GM12865 (cell line): Measurements from ENCODE around the gene TEPSIN.

Source experiments
- DNase-seq: peaks from one replicate; pipeline ENCODE4 v3.0.0; 2010; ENCODE audit warnings: low read depth
- H3K4me3 ChIP-seq: 2 replicates; pipeline ENCODE4 v1.5.1; 2011; ENCODE audit warnings: mild to moderate bottlenecking, low read depth, low read length, control low read depth
- TF ChIP-seq, protein P1 (sequence below): IDR thresholded peaks from 2 replicates; pipeline ENCODE4 v1.5.1; 2011; ENCODE audit warnings: low read length, control low read depth, low read depth, inconsistent platforms; ENCODE audit not compliant: insufficient read depth; ENCODE audit errors: missing control alignments

TEPSIN gene

GRCh38 chr17:81179861-81180260, 59.0 kb downstream of the TEPSIN start:
- TF ChIP-seq, protein P1, sequence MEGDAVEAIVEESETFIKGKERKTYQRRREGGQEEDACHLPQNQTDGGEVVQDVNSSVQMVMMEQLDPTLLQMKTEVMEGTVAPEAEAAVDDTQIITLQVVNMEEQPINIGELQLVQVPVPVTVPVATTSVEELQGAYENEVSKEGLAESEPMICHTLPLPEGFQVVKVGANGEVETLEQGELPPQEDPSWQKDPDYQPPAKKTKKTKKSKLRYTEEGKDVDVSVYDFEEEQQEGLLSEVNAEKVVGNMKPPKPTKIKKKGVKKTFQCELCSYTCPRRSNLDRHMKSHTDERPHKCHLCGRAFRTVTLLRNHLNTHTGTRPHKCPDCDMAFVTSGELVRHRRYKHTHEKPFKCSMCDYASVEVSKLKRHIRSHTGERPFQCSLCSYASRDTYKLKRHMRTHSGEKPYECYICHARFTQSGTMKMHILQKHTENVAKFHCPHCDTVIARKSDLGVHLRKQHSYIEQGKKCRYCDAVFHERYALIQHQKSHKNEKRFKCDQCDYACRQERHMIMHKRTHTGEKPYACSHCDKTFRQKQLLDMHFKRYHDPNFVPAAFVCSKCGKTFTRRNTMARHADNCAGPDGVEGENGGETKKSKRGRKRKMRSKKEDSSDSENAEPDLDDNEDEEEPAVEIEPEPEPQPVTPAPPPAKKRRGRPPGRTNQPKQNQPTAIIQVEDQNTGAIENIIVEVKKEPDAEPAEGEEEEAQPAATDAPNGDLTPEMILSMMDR, result no peak
- DNase-seq, result no peak
- H3K4me3 ChIP-seq, result no peak overlapping the region

GRCh38 chr17:81179220-81179619, 59.6 kb downstream of the TEPSIN start:
- no peak for DNase-seq
- H3K4me3 ChIP-seq, result no peak overlapping the region
- TF ChIP-seq, protein P1, result no peak
